ENCODE results near the gene BTN3A1. TPM values are rescaled to one million over a fixed set of nuclear protein-coding genes. Genes with fewer than 3 reads are reported as not detected.
A peak's percentile ranks its signal among the peaks of the same experiment; 100 is the strongest.

The BTN3A1 gene
- total RNA-seq, 1 donor from 2014 or later = 17.1 TPM

- H3K4me1 Mint-ChIP-seq (ENCODE audit: unreplicated experiment) = peaks cover 14% of the 10 kb centered on the region
- no peak overlapping the region for H3K4me3 Mint-ChIP-seq (ENCODE audit: unreplicated experiment)
- H3K36me3 Mint-ChIP-seq (ENCODE audit: unreplicated experiment) = peaks cover 14% of the 10 kb centered on the region
- no peak for TF ChIP-seq CTCF (IDR thresholded peaks at IDR 0.05)
- H3K9me3 Mint-ChIP-seq (ENCODE audit: unreplicated experiment) = no peaks in the 10 kb centered on the region
- no peaks in the 10 kb centered on the region for H3K27me3 Mint-ChIP-seq (ENCODE audit: unreplicated experiment)
- DNase-seq (ENCODE audit: extremely low spot score, unreplicated experiment) = no peak
- H3K27ac Mint-ChIP-seq (ENCODE audit: unreplicated experiment) = no peak overlapping the region
Measured at GRCh38 chr6:26379740-26380139, 22.3 kb upstream of the BTN3A1 start.

GRCh38 chr6:26380256-26380655 is 21.8 kb upstream of the BTN3A1 start:
- H3K27ac Mint-ChIP-seq (ENCODE audit: unreplicated experiment) = no peak overlapping the region
- H3K4me3 Mint-ChIP-seq (ENCODE audit: unreplicated experiment) = no peak overlapping the region
- H3K4me1 Mint-ChIP-seq (ENCODE audit: unreplicated experiment) = peaks cover 17% of the 10 kb centered on the region

GRCh38 chr6:26382121-26382520 is 20.0 kb upstream of the BTN3A1 start:
- peak overlapping the region; percentile 99 for H3K27ac Mint-ChIP-seq (ENCODE audit: unreplicated experiment)
- H3K27me3 Mint-ChIP-seq (ENCODE audit: unreplicated experiment) = no peaks in the 10 kb centered on the region
- peaks cover 17% of the 10 kb centered on the region for H3K4me1 Mint-ChIP-seq (ENCODE audit: unreplicated experiment)
- peaks cover 5% of the 10 kb centered on the region for H3K36me3 Mint-ChIP-seq (ENCODE audit: unreplicated experiment)
- TF ChIP-seq CTCF (IDR thresholded peaks at IDR 0.05) = no peak
- no peaks in the 10 kb centered on the region for H3K9me3 Mint-ChIP-seq (ENCODE audit: unreplicated experiment)
- no peak overlapping the region for H3K4me3 Mint-ChIP-seq (ENCODE audit: unreplicated experiment)
- DNase-seq (ENCODE audit: extremely low spot score, unreplicated experiment) = no peak

More at GRCh38 chr6:26380256-26380655, 21.8 kb upstream of the BTN3A1 start:
- Mint-ChIP-seq H3K36me3 (ENCODE audit: unreplicated experiment) (peaks cover 13% of the 10 kb centered on the region), H3K27me3 (ENCODE audit: unreplicated experiment) (no peaks in the 10 kb centered on the region), H3K9me3 (ENCODE audit: unreplicated experiment) (no peaks in the 10 kb centered on the region)
- TF ChIP-seq CTCF (IDR thresholded peaks at IDR 0.05) = no peak
- no peak for DNase-seq (ENCODE audit: extremely low spot score, unreplicated experiment)

- no peak for DNase-seq (ENCODE audit: extremely low spot score, unreplicated experiment)
- H3K9me3 Mint-ChIP-seq (ENCODE audit: unreplicated experiment) = no peaks in the 10 kb centered on the region
- no peaks in the 10 kb centered on the region for H3K27me3 Mint-ChIP-seq (ENCODE audit: unreplicated experiment)
- H3K27ac Mint-ChIP-seq (ENCODE audit: unreplicated experiment) = peak overlapping the region; percentile 99
- H3K4me1 Mint-ChIP-seq (ENCODE audit: unreplicated experiment) = peaks cover 25% of the 10 kb centered on the region
- H3K4me3 Mint-ChIP-seq (ENCODE audit: unreplicated experiment) = peak overlapping the region; percentile 97
- H3K36me3 Mint-ChIP-seq (ENCODE audit: unreplicated experiment) = peaks cover 5% of the 10 kb centered on the region
- TF ChIP-seq CTCF (IDR thresholded peaks at IDR 0.05) = no peak
Measured at GRCh38 chr6:26383624-26384417, 18.3 kb upstream of the BTN3A1 start.

- H3K36me3 Mint-ChIP-seq (ENCODE audit: unreplicated experiment) = peaks cover 14% of the 10 kb centered on the region
- no peak for DNase-seq (ENCODE audit: extremely low spot score, unreplicated experiment)
- peaks cover 25% of the 10 kb centered on the region for H3K4me1 Mint-ChIP-seq (ENCODE audit: unreplicated experiment)
- H3K27me3 Mint-ChIP-seq (ENCODE audit: unreplicated experiment) = no peaks in the 10 kb centered on the region
- TF ChIP-seq CTCF (IDR thresholded peaks at IDR 0.05) = no peak
- no peak overlapping the region for H3K27ac Mint-ChIP-seq (ENCODE audit: unreplicated experiment)
- H3K4me3 Mint-ChIP-seq (ENCODE audit: unreplicated experiment) = no peak overlapping the region
- no peaks in the 10 kb centered on the region for H3K9me3 Mint-ChIP-seq (ENCODE audit: unreplicated experiment)
Measured at GRCh38 chr6:26385734-26386125, 16.3 kb upstream of the BTN3A1 start.
